ENCODE data around the gene GLIS1.

DNA sequence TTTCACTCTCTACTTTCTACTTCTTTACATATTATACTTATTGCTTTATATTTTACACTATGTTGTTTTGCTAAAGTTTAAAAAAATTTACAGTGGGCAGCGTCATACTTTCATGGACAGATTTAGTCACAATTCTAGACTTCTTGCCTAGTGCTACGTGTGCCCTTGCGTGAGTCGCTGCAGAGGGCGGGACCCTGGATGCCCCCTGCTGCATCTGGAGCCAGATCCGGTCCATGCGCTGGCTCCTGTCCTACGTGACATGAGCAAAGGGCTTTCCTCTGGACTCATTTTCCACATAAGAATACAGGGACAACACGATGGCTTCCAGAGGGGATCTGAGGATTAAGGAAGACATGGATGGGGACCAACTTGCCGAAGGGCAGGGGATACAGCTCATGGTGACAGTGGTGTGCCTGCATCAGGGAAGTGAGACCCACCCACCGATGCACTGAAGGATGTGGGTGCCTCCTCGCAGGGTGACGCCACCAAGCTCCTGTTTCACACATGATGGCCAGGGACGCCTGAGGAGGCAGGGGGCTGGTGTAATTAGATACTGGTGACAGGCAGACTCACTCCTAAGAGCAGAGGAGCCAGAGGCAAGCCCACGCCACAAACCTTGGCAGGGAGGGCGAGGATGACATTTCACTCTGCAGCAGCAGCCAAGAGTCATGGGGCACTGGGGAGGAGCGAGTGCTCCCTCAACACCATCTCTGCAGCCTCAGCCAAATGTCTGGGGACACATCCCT, 193.1 kb downstream of the GLIS1 start:
- TF ChIP-seq TCF7 (CRISPR knock-in tag; IDR thresholded peaks at IDR 0.05; ENCODE audit: low read depth) (no peak), ESRRA (CRISPR knock-in tag; IDR thresholded peaks at IDR 0.05; ENCODE audit: borderline replicate concordance) (no peak)
- TF ChIP-seq, protein P1, sequence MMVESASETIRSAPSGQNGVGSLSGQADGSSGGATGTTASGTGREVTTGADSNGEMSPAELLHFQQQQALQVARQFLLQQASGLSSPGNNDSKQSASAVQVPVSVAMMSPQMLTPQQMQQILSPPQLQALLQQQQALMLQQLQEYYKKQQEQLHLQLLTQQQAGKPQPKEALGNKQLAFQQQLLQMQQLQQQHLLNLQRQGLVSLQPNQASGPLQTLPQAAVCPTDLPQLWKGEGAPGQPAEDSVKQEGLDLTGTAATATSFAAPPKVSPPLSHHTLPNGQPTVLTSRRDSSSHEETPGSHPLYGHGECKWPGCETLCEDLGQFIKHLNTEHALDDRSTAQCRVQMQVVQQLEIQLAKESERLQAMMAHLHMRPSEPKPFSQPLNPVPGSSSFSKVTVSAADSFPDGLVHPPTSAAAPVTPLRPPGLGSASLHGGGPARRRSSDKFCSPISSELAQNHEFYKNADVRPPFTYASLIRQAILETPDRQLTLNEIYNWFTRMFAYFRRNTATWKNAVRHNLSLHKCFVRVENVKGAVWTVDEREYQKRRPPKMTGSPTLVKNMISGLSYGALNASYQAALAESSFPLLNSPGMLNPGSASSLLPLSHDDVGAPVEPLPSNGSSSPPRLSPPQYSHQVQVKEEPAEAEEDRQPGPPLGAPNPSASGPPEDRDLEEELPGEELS (CRISPR knock-in tag; IDR thresholded peaks at IDR 0.05), result no peak
- TF ChIP-seq, protein P2, sequence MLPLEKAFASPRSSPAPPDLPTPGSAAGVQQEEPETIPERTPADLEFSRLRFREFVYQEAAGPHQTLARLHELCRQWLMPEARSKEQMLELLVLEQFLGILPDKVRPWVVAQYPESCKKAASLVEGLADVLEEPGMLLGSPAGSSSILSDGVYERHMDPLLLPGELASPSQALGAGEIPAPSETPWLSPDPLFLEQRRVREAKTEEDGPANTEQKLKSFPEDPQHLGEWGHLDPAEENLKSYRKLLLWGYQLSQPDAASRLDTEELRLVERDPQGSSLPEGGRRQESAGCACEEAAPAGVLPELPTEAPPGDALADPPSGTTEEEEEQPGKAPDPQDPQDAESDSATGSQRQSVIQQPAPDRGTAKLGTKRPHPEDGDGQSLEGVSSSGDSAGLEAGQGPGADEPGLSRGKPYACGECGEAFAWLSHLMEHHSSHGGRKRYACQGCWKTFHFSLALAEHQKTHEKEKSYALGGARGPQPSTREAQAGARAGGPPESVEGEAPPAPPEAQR (CRISPR knock-in tag; IDR thresholded peaks at IDR 0.05), result no peak
